Thyroid gland (tissue), 4 donors: ENCODE data around the gene METAP2.

ENCODE experiments used
- CTCF ChIP-seq, 6 experiments: fragments of 200-600 bp in 3 of 6; fragments of 450-650 bp in 3 of 6; sonication (generic) in 3 of 6; IDR thresholded peaks; one replicate each; pipeline ENCODE4 v1.5.1; 2016 to 2019; ENCODE audit warnings: antibody characterized with exemption in 6 of 6, mild to moderate bottlenecking in 2 of 6, inconsistent platforms in 1 of 6, moderate library complexity in 1 of 6
- POLR2A ChIP-seq, 2 donors: fragments of 450-650 bp; IDR thresholded peaks; one replicate each; pipeline ENCODE4 v1.6.1; 2017; ENCODE audit warnings: antibody characterized with exemption in 2 of 2, mild to moderate bottlenecking in 2 of 2, moderate library complexity in 1 of 2

- TF ChIP-seq CTCF (IDR thresholded peaks at IDR 0.05) (no peak), POLR2A (IDR thresholded peaks at IDR 0.05) (no peak)
These were observed 42.8 kb downstream of the METAP2 start for GRCh38 chr12:95516757-95517156.
